IPS-11a (cell line): ENCODE results near the gene ZNF451.

Experiments used
- H3K4me3 ChIP-seq: one replicate; pipeline ENCODE4 v1.5.1; 2013; ENCODE audit warnings: low read depth, low read length, control low read depth

Gene ZNF451

GRCh38 chr6:57198926-57199636 lies 109.1 kb downstream of the ZNF451 start:
- H3K4me3 ChIP-seq: no peak overlapping the region

- H3K4me3 ChIP-seq: no peak overlapping the region
Observed at GRCh38 chr6:57201718-57202117, 111.7 kb downstream of the ZNF451 start.

- no peak overlapping the region for H3K4me3 ChIP-seq
Observed at GRCh38 chr6:57205550-57206328, 115.8 kb downstream of the ZNF451 start.

DNA sequence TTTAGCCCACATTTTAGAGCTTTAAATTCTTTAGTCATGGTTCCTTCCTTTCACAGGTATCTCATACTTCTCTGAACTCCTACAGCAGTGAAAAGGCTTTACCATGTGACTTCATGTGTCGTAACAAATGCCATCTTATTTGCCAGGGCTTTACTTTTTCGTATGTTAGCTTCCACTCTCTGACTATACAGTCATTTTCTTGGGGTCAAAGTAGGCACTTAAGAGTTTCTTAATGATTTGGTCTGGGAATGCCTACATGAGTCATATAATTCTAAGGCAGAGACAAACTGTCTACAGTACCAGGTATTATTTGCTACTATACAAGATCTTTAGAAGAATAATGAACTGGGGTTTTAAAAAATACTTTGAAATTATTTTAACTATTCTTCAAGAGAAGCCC lies 117.2 kb downstream of the ZNF451 start:
- H3K4me3 ChIP-seq: no peak overlapping the region

GRCh38 chr6:57207872-57208271 lies 117.9 kb downstream of the ZNF451 start:
- H3K4me3 ChIP-seq: no peak overlapping the region

DNA sequence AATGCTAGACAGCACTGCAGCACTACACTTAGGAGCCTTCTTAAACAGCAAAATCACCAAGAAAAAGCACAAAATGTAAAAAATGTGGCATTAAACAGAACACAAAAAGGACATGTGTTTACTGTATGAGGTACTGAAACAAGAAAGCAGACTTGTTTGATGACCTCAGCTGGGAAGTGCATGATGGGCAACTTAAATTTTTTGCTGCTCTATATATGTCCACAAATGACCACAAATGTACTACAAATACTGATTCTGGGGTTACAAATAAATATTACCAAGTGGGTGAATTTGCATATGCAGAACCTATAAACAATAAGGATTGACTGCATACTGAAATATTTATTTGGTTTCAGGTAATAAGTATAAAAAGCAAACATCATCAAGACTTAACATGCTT lies 119.0 kb downstream of the ZNF451 start:
- no peak overlapping the region for H3K4me3 ChIP-seq

DNA sequence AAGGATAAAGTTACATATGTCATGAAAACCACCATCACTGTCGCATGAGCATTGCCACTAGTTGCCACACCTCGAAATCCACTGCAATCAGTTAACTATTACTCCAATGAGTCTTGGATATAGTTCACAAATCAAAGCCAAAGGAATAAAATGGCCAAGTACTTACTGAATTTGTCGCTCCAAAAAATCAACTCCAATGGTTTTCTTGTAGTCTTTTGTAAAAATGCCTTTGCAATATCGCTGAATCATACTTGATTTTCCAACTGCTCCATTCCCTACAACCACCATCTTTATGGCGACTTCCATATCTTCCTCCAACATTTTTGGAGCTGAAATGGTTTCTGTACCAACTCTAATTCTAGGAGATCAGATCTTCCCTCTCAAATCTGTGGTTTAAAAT lies 120.1 kb downstream of the ZNF451 start:
- no peak overlapping the region for H3K4me3 ChIP-seq

- H3K4me3 ChIP-seq: no peak overlapping the region
Observed at GRCh38 chr6:57215260-57215659, 125.3 kb downstream of the ZNF451 start.

DNA sequence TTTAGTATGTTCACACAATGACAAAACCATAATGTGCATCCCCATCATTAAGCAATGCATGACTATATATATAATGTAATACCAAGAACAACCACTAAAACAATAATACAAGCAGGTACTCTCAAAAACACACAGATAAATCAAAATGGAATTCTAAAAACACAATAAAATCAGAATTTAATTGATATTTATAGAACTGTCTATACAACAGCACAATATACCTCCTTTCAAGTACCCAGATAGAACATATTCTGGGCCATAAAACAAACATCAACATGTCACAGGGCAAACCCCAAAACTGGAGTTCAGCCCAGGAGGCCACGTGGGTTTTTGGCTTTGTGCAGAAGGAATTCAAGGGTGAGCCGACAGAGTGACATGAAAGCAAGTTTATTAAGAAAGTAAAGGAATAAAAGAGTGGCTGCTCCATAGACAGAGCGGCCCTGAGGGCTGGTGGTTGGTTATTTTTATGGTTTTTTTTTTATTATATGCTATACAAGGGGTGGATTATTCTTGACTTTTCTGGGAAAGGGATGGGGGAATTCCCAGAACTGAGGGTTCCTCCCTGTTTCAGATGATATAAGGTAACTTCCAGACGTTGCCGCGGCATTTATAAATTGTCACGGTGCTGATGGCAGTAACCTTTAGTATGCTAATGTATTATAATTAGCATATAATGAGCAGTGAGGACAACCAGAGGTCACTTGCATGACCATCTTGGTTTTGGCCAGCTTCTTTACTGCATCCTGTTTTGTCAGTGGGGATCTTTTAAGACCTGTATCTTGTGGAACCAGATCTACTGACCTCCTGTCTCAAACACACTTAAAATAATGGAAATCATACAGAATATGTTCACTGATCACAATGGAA lies 126.5 kb downstream of the ZNF451 start:
- H3K4me3 ChIP-seq: no peak overlapping the region

- H3K4me3 ChIP-seq: no peak overlapping the region
Observed at GRCh38 chr6:57217270-57217669, 127.3 kb downstream of the ZNF451 start.
